GM03348 (cell line): Measurements from ENCODE around the gene SETD1A.
"Not testable (repeated sequence)": the region's sequence is repeated elsewhere in the genome, so short reads cannot be mapped to it uniquely, and the experiment has no call there.

Experiments used
- DNase-seq: peaks from one replicate; pipeline ENCODE4 v3.0.0; 2012; ENCODE audit warnings: low spot score

Gene SETD1A

GRCh38 chr16:30929167-30929566, 28.4 kb upstream of the SETD1A start:
- no peak for DNase-seq

- DNase-seq = no peak
Measured at GRCh38 chr16:30930160-30930571, 27.4 kb upstream of the SETD1A start.

GRCh38 chr16:30931068-30931650, 26.4 kb upstream of the SETD1A start:
- no peak for DNase-seq

- DNase-seq = peak; percentile 53
Measured at GRCh38 chr16:30934827-30935557, 22.6 kb upstream of the SETD1A start.

GRCh38 chr16:30937692-30938091, 19.9 kb upstream of the SETD1A start:
- no peak for DNase-seq

GRCh38 chr16:30939571-30939970, 18.0 kb upstream of the SETD1A start:
- DNase-seq = not testable (repeated sequence)

GRCh38 chr16:30941600-30942425, 15.7 kb upstream of the SETD1A start:
- DNase-seq = peak; percentile 89

- no peak for DNase-seq
Measured at GRCh38 chr16:30942426-30942806, 15.1 kb upstream of the SETD1A start.

- DNase-seq = no peak
Measured at GRCh38 chr16:30944352-30944751, 13.2 kb upstream of the SETD1A start.

- no peak for DNase-seq
Measured at GRCh38 chr16:30946671-30947540, 10.6 kb upstream of the SETD1A start.

GRCh38 chr16:30947541-30947858, 10.1 kb upstream of the SETD1A start:
- no peak for DNase-seq

- DNase-seq = peak; percentile 94
Measured at GRCh38 chr16:30947859-30948666, 9.5 kb upstream of the SETD1A start.

- DNase-seq = peak; percentile 83
Measured at GRCh38 chr16:30948667-30949649, 8.6 kb upstream of the SETD1A start, which contains the start of gene ORAI3. ORAI3 (plus strand) TSS chr16:30949068; CDS start chr16:30949290, 222 bp downstream.

- DNase-seq = peak; percentile 81
Measured at GRCh38 chr16:30949650-30950515, 7.7 kb upstream of the SETD1A start.

- DNase-seq = no peak
Measured at GRCh38 chr16:30950516-30951065, 7.0 kb upstream of the SETD1A start.

- DNase-seq = no peak
Measured at GRCh38 chr16:30951193-30951592, 6.4 kb upstream of the SETD1A start.

- no peak for DNase-seq
Measured at GRCh38 chr16:30951750-30952149, 5.8 kb upstream of the SETD1A start.

- no peak for DNase-seq
Measured at GRCh38 chr16:30953111-30953510, 4.4 kb upstream of the SETD1A start.
